SK-N-SH (cell line): Measurements from ENCODE around the gene RELT.

Experiments
- CTCF ChIP-seq: fragments of 200-600 bp; sonication (generic); IDR thresholded peaks from 2 replicates; pipeline ENCODE4 v1.6.1; 2017; ENCODE audit warnings: antibody characterized with exemption, mild to moderate bottlenecking, moderate library complexity
- EP300 ChIP-seq, 2 experiments: IDR thresholded peaks; 2 replicates each; pipeline versions ENCODE4 v1.4.0 to v1.6.1; 2012; ENCODE audit warnings: borderline replicate concordance in 1 of 2, low read depth in 1 of 2, low read length in 1 of 2
- FOXM1 ChIP-seq: IDR thresholded peaks from 2 replicates; pipeline ENCODE4 v1.4.0; 2012; ENCODE audit warnings: low read depth, mild to moderate bottlenecking
- MAX ChIP-seq: IDR thresholded peaks from 2 replicates; pipeline ENCODE4 v1.4.0; 2012; ENCODE audit warnings: low read depth
- MXI1 ChIP-seq: IDR thresholded peaks from 2 replicates; pipeline ENCODE4 v1.6.1; 2012; ENCODE audit warnings: mild to moderate bottlenecking, low read depth, low read length, improper control_type of control experiment
- NRF1 ChIP-seq: IDR thresholded peaks from 2 replicates; pipeline ENCODE4 v1.6.1; 2012; ENCODE audit warnings: low read depth, mild to moderate bottlenecking, low read length
- POLR2AphosphoS5 ChIP-seq: IDR thresholded peaks from 2 replicates; pipeline ENCODE4 v1.6.1; 2012; ENCODE audit warnings: low read depth, low read length
- RAD21 ChIP-seq: IDR thresholded peaks from 2 replicates; pipeline ENCODE4 v1.6.1; 2012; ENCODE audit warnings: mild to moderate bottlenecking, low read length
- REST ChIP-seq: IDR thresholded peaks from 2 replicates; pipeline ENCODE4 v1.6.1; 2012; ENCODE audit warnings: mild to moderate bottlenecking, low read depth, low read length, moderate library complexity

GRCh38 chr11:73338279-73338678, 37.9 kb upstream of the RELT start:
- TF ChIP-seq FOXM1 (no peak), REST (no peak), POLR2AphosphoS5 (no peak), EP300 (IDR thresholded peaks at IDR 0.05; ENCODE audit: borderline replicate concordance in 1 of 2, low read depth in 1 of 2, low read length in 1 of 2) (no peak), NRF1 (no peak), CTCF (no peak), MAX (no peak), MXI1 (no peak), RAD21 (no peak)
